Activated CD4-positive, alpha-beta T cell treated with anti-CD3 and anti-CD28 coated beads, Interleukin-2, Interleukin-6, amounts not matched to agents 100 ng/mL and 50 ng/mL, durations not matched to agents 16 hours and 8 hours (primary cell): ENCODE data around the gene ABHD16A.
A peak's percentile ranks its signal among the peaks of the same experiment; 100 is the strongest.

Experiments used
- DNase-seq: peaks from one replicate; pipeline ENCODE4 v3.0.0-alpha.2; 2020

Gene ABHD16A

GRCh38 chr6:31660381-31661261 is 42.5 kb downstream of the ABHD16A start, which contains the start of gene C6orf47:
C6orf47 (minus strand) TSS chr6:31660778; CDS start chr6:31659947, 831 bp downstream.
- peak; percentile 87 for DNase-seq

- DNase-seq: peak; percentile 48
These were observed 43.3 kb downstream of the ABHD16A start for GRCh38 chr6:31659649-31660380.

- DNase-seq: no peak
These were observed 44.0 kb downstream of the ABHD16A start for GRCh38 chr6:31658983-31659648.

- no peak for DNase-seq
These were observed 44.9 kb downstream of the ABHD16A start for GRCh38 chr6:31658158-31658688.

GRCh38 chr6:31657406-31658157 is 45.5 kb downstream of the ABHD16A start:
- peak; percentile 45 for DNase-seq

- DNase-seq: no peak
These were observed 47.5 kb downstream of the ABHD16A start, which contains the start of gene APOM for GRCh38 chr6:31655349-31656237. APOM (plus strand) TSS chr6:31655894; CDS start chr6:31655967, 73 bp downstream.

GRCh38 chr6:31654574-31655348 is 48.4 kb downstream of the ABHD16A start:
- no peak for DNase-seq

GRCh38 chr6:31652925-31653724 is 50.0 kb downstream of the ABHD16A start:
- peak; percentile 90 for DNase-seq

- DNase-seq: peak; percentile 75
These were observed 51.4 kb downstream of the ABHD16A start for GRCh38 chr6:31651602-31652191.

- DNase-seq: no peak
These were observed 57.8 kb downstream of the ABHD16A start for GRCh38 chr6:31645325-31645724.

GRCh38 chr6:31643818-31644454 is 59.2 kb downstream of the ABHD16A start:
- no peak for DNase-seq

GRCh38 chr6:31642798-31643570 is 60.1 kb downstream of the ABHD16A start:
- no peak for DNase-seq

- no peak for DNase-seq
These were observed 61.8 kb downstream of the ABHD16A start for GRCh38 chr6:31641370-31641769.

GRCh38 chr6:31640612-31641011 is 62.5 kb downstream of the ABHD16A start:
- no peak for DNase-seq

GRCh38 chr6:31639449-31639861 is 63.7 kb downstream of the ABHD16A start:
- peak; percentile 29 for DNase-seq

GRCh38 chr6:31639043-31639442 is 64.1 kb downstream of the ABHD16A start:
- no peak for DNase-seq
